ENCODE data around the gene HSD11B1.

DNA sequence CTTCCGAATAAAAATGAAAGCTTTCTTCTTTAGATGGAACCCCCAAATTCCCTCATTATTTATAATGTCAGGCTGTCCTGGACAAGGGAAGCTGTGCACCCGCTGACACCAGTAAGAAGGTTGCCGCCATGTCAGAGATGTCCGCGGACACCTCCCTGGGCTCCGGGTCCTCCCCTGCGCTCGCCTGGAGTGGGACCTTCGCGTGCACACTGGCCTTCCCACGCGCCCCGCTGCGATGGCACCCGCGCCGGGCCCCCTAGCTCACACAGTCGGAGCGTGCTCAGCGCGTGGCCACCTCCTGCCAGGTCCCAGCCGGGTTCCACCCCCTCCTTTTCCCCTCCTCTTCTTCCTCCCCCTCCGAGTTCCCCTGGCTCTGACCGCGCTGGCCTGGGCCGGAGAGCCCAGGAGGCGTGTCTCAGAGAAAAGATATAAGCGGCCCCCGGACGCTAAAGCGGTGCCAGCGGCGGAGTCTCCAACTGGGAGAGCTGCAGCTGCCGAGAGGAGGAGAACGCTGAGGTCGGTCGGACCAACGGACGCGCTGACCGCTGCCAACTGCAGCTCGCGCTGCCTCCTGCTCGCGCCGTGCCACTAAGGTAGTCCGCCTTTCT is 29.6 kb upstream of the HSD11B1 start, which contains the start of gene G0S2:
- TF ChIP-seq, protein P1, sequence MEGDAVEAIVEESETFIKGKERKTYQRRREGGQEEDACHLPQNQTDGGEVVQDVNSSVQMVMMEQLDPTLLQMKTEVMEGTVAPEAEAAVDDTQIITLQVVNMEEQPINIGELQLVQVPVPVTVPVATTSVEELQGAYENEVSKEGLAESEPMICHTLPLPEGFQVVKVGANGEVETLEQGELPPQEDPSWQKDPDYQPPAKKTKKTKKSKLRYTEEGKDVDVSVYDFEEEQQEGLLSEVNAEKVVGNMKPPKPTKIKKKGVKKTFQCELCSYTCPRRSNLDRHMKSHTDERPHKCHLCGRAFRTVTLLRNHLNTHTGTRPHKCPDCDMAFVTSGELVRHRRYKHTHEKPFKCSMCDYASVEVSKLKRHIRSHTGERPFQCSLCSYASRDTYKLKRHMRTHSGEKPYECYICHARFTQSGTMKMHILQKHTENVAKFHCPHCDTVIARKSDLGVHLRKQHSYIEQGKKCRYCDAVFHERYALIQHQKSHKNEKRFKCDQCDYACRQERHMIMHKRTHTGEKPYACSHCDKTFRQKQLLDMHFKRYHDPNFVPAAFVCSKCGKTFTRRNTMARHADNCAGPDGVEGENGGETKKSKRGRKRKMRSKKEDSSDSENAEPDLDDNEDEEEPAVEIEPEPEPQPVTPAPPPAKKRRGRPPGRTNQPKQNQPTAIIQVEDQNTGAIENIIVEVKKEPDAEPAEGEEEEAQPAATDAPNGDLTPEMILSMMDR (conservative IDR thresholded peaks at IDR 0.05 in 1 of 2, IDR thresholded peaks at IDR 0.05 in 1 of 2; ENCODE audit: low read depth in 1 of 2, low read length in 2 of 2): no peak
- TF ChIP-seq EZH2 (IDR thresholded peaks at IDR 0.05; ENCODE audit: low read length, missing control alignments): no peak
